HL-60 (cell line): ENCODE data around the gene SACS.

ENCODE experiments used
- DNase-seq, 2 experiments: peaks; one replicate each; pipeline ENCODE4 v3.0.0-alpha.2; 2010 to 2020; ENCODE audit warnings: low read depth in 1 of 2, low spot score in 1 of 2
- H3K27ac ChIP-seq: fragments of 250-450 bp; sonication (Bioruptor Pico); replicated peaks from 2 replicates; pipeline ENCODE4 v1.5.1; 2020; ENCODE audit warnings: mild to moderate bottlenecking, moderate library complexity
- H3K27me3 ChIP-seq: fragments of 250-450 bp; sonication (Bioruptor Pico); 2 replicates; pipeline ENCODE4 v1.5.1; 2021; ENCODE audit warnings: mild to moderate bottlenecking, moderate library complexity; ENCODE audit not compliant: insufficient read depth, poor library complexity, severe bottlenecking
- H3K4me3 ChIP-seq: replicated peaks from 2 replicates; pipeline ENCODE4 v1.5.1; 2011; ENCODE audit warnings: mild to moderate bottlenecking, control low read depth, low read length; ENCODE audit not compliant: insufficient read depth
- CTCF ChIP-seq: IDR thresholded peaks from one replicate; pipeline ENCODE4 v1.5.1; 2011; ENCODE audit warnings: low read length, control low read depth, inconsistent platforms; ENCODE audit not compliant: insufficient read depth
- GABPA ChIP-seq: IDR thresholded peaks from 2 replicates; pipeline ENCODE4 v1.6.1; 2012; ENCODE audit warnings: low read depth
- POLR2AphosphoS5 ChIP-seq: IDR thresholded peaks from 2 replicates; pipeline ENCODE4 v1.6.1; 2012; ENCODE audit warnings: low read depth
- SPI1 ChIP-seq: IDR thresholded peaks from 2 replicates; pipeline ENCODE4 v1.6.1; 2012; ENCODE audit warnings: low read depth, mild to moderate bottlenecking, borderline replicate concordance
- TF ChIP-seq, protein P1 (sequence below): IDR thresholded peaks from 2 replicates; pipeline ENCODE4 v1.6.1; 2012; ENCODE audit warnings: low read depth; ENCODE audit not compliant: insufficient replicate concordance

Gene SACS

DNA sequence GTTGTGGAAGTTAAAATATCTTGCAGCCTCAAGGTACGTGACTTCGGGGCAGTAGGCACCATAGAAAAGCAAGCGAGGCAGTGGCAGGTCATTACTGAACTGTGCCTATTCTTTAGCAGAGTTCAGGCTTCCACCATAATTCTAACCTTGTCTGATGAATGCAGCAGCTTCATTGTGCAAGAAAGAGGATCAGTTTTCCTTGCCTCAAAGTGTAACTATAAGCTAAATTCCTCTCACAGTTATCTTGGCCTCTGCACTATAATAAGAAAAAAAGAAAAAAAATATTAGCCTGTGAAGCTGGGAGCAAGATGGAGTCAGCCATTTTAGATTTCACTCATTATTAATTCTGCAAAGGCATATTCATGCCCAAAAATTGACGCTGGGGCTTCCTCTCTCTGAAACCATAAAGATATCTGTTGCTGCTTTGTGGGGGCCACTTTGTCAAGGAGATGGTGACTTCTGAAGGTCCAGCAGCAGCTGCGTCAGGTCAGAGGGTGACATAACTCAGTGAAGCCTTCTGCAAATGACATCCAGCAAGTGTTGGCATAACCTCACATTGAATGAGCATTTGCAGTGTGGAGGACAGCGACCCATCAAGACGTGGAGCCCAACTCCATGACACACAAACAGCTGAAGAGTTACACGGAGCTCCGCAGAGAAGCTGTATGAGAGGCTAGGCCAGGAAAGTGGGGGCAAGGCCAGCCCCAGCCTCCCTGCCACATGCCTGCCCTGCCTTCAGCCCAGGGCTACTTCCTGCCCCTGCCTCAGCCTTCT is 23.1 kb upstream of the SACS start:
- TF ChIP-seq POLR2AphosphoS5: no peak
- no peak for TF ChIP-seq GABPA
- TF ChIP-seq SPI1: no peak
- TF ChIP-seq, protein P1, sequence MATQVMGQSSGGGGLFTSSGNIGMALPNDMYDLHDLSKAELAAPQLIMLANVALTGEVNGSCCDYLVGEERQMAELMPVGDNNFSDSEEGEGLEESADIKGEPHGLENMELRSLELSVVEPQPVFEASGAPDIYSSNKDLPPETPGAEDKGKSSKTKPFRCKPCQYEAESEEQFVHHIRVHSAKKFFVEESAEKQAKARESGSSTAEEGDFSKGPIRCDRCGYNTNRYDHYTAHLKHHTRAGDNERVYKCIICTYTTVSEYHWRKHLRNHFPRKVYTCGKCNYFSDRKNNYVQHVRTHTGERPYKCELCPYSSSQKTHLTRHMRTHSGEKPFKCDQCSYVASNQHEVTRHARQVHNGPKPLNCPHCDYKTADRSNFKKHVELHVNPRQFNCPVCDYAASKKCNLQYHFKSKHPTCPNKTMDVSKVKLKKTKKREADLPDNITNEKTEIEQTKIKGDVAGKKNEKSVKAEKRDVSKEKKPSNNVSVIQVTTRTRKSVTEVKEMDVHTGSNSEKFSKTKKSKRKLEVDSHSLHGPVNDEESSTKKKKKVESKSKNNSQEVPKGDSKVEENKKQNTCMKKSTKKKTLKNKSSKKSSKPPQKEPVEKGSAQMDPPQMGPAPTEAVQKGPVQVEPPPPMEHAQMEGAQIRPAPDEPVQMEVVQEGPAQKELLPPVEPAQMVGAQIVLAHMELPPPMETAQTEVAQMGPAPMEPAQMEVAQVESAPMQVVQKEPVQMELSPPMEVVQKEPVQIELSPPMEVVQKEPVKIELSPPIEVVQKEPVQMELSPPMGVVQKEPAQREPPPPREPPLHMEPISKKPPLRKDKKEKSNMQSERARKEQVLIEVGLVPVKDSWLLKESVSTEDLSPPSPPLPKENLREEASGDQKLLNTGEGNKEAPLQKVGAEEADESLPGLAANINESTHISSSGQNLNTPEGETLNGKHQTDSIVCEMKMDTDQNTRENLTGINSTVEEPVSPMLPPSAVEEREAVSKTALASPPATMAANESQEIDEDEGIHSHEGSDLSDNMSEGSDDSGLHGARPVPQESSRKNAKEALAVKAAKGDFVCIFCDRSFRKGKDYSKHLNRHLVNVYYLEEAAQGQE: no peak
- no peak for TF ChIP-seq CTCF
- DNase-seq: no peak
- Histone ChIP-seq H3K27me3 (no peaks in the 10 kb centered on the region), H3K27ac (no peak overlapping the region), H3K4me3 (no peak overlapping the region)

- Histone ChIP-seq H3K27ac (no peak overlapping the region), H3K4me3 (no peak overlapping the region), H3K27me3 (no peaks in the 10 kb centered on the region)
- DNase-seq: no peak
- TF ChIP-seq GABPA (no peak), POLR2AphosphoS5 (no peak), SPI1 (no peak), CTCF (no peak)
- TF ChIP-seq, protein P1: no peak
Measured at GRCh38 chr13:23455401-23456185, 22.1 kb upstream of the SACS start.

DNA sequence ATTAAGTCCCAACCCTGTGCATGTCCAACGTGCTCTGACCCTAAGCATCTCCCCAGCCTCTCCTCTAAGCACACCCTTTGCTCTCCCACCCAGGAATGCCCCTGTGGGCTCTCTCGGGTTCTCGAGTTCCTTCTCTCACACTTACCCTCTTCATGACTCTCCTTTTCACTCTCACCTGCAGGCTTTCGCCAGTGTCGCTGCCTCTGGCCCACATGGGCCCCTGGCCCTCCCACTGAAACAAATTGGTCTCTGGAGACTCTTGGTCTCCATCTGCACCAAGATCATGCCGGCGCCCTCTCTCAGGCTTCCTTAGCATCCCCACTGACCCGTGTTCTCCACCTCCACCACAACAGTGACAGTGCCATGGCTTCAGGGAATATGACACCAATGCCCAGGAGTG is 19.6 kb upstream of the SACS start:
- no peak for DNase-seq
- H3K27ac ChIP-seq: no peak overlapping the region
- TF ChIP-seq CTCF (no peak), GABPA (no peak), POLR2AphosphoS5 (no peak), SPI1 (no peak)
- TF ChIP-seq, protein P1: no peak
- no peak overlapping the region for H3K4me3 ChIP-seq
- H3K27me3 ChIP-seq: no peaks in the 10 kb centered on the region
